PC-3 (cell line): Measurements from ENCODE around the gene NPS. TPM values are rescaled to one million over a fixed set of nuclear protein-coding genes. Genes with fewer than 3 reads are reported as not detected.

Source experiments
- ATAC-seq: fragments of 200-7000 bp; cut with Tn5 transposase; 2 replicates; pipeline ENCODE4 v1.9.1; 2020; ENCODE audit warnings: mild to moderate bottlenecking, moderate library complexity
- BruUV-seq: library from RNA; stranded (reverse); fragments of 400-500 nt; replicated peaks from 2 replicates; lab custom pipeline; 2021; lab: Mats Ljungman, UMichigan
- CTCF ChIA-PET: fragments of 300-600 bp; sonication (Branson Sonifier 250); formaldehyde crosslinking; loops from one replicate; lab custom pipeline; 2022; ENCODE audit warnings: antibody characterized with exemption; lab: Charles Lee
- POLR2A ChIA-PET: fragments of 300-600 bp; sonication (Branson Sonifier 250); formaldehyde crosslinking; loops from one replicate; lab custom pipeline; 2022; ENCODE audit warnings: antibody characterized with exemption; ENCODE audit not compliant: unreplicated experiment; lab: Charles Lee
- DNase-seq: peaks from one replicate; pipeline ENCODE4 v3.0.0-alpha.2; 2015
- H2AFZ ChIP-seq: fragments of 300-600 bp; sonication (generic); 2 replicates; pipeline ENCODE4 v1.6.0; 2016; ENCODE audit warnings: antibody characterized with exemption, low read length
- H3F3A ChIP-seq: fragments of 300-600 bp; sonication (generic); one replicate; pipeline ENCODE4 v1.6.0; 2017; ENCODE audit warnings: antibody characterized with exemption, low read length, control low read depth, mild to moderate bottlenecking; ENCODE audit not compliant: unreplicated experiment
- H3K27ac ChIP-seq: fragments of 300-600 bp; sonication (generic); 2 replicates; pipeline ENCODE4 v1.5.1; 2016; ENCODE audit warnings: mild to moderate bottlenecking, low read length
- H3K27me3 ChIP-seq: fragments of 300-600 bp; sonication (generic); 2 replicates; pipeline ENCODE4 v1.6.1; 2016; ENCODE audit warnings: low read length, mixed read lengths
- H3K36me3 ChIP-seq: fragments of 300-600 bp; sonication (generic); 2 replicates; pipeline ENCODE4 v1.6.1; 2016; ENCODE audit warnings: low read depth, mixed run types, low read length, mixed read lengths
- H3K4me1 ChIP-seq: fragments of 300-600 bp; sonication (generic); 2 replicates; pipeline ENCODE4 v1.5.1; 2016; ENCODE audit warnings: low read length; ENCODE audit not compliant: insufficient read depth
- H3K4me2 ChIP-seq: fragments of 300-600 bp; sonication (generic); 2 replicates; pipeline ENCODE4 v1.6.0; 2016; ENCODE audit warnings: low read length
- H3K4me3 ChIP-seq: fragments of 300-600 bp; sonication (generic); 2 replicates; pipeline ENCODE4 v1.5.1; 2016; ENCODE audit warnings: mild to moderate bottlenecking, low read length, mixed read lengths
- H3K79me2 ChIP-seq: fragments of 300-600 bp; sonication (generic); 2 replicates; pipeline ENCODE4 v1.6.1; 2017; ENCODE audit warnings: low read length, mixed read lengths
- H3K9ac ChIP-seq: fragments of 300-600 bp; sonication (generic); 2 replicates; pipeline ENCODE4 v1.6.0; 2016; ENCODE audit warnings: mild to moderate bottlenecking, low read length
- H3K9me2 ChIP-seq: fragments of 300-600 bp; sonication (generic); replicated peaks from 2 replicates; pipeline ENCODE4 v1.6.1; 2016; ENCODE audit warnings: mixed run types, low read length, mixed read lengths
- H3K9me3 ChIP-seq: fragments of 300-600 bp; sonication (generic); 2 replicates; pipeline ENCODE4 v1.6.1; 2016; ENCODE audit warnings: low read length, mixed read lengths
- H4K20me1 ChIP-seq: fragments of 300-600 bp; sonication (generic); 2 replicates; pipeline ENCODE4 v1.6.1; 2016; ENCODE audit warnings: low read length, mixed read lengths
- EZH2 ChIP-seq: fragments of 300-600 bp; sonication (generic); IDR thresholded peaks from one replicate; pipeline ENCODE4 v1.6.1; 2017; ENCODE audit warnings: antibody characterized with exemption, mild to moderate bottlenecking, low read length; ENCODE audit not compliant: unreplicated experiment
- EZH2phosphoT487 ChIP-seq: fragments of 300-600 bp; sonication (generic); IDR thresholded peaks from 2 replicates; pipeline ENCODE4 v1.6.1; 2018; ENCODE audit warnings: mild to moderate bottlenecking, antibody characterized with exemption, low read length, borderline replicate concordance
- intact Hi-C: fragments of 100-400 bp; cut with micrococcal nuclease; formaldehyde crosslinking; loops from 2 replicates; pipeline ENCODE4 v1.9.0; 2023
- total RNA-seq: library from RNA; depleted of rRNA; stranded (reverse); fragments of >200 nt; gene quantifications from 2 replicates; pipeline ENCODE4 v1.2.3, GENCODE V29; 2014
- TF ChIP-seq, protein P1 (sequence below): fragments of 300-600 bp; sonication (generic); conservative IDR thresholded peaks from 2 replicates; pipeline ENCODE4 v1.5.1; 2017; ENCODE audit warnings: antibody characterized with exemption, low read depth, mild to moderate bottlenecking, low read length

NPS gene
- total RNA-seq, 1 experiment from 2014 or later, result not detected

DNA sequence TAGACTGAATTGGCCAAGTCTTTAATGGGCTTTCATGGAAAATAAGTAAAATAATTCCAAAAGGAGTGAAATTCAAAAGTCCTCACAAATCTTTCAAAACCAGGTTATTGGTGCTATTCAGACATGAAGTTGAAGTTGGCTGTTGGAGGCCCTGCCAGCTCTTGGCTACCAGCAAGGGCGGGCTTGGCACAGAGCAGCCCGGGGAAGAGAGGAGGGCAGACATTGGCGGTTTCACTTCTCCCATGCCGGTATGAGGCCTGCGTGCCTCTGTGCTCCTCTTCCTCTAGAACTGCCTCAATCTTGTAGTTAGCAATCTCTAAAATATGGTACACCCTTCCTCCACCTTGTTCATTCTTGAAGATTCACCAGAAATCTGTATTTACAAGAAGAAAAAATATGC is 16.4 kb upstream of the NPS start:
- H3K27me3 ChIP-seq, result peaks cover 19% of the 10 kb centered on the region
- no peaks in the 10 kb centered on the region for H3F3A ChIP-seq
- CTCF ChIA-PET, result no interaction called here
- H3K9ac ChIP-seq, result no peak overlapping the region
- no peak overlapping the region for H3K4me3 ChIP-seq
- no peak overlapping the region for H3K4me2 ChIP-seq
- no peaks in the 10 kb centered on the region for H3K9me2 ChIP-seq
- intact Hi-C loops, result no loop called here
- TF ChIP-seq, protein P1, sequence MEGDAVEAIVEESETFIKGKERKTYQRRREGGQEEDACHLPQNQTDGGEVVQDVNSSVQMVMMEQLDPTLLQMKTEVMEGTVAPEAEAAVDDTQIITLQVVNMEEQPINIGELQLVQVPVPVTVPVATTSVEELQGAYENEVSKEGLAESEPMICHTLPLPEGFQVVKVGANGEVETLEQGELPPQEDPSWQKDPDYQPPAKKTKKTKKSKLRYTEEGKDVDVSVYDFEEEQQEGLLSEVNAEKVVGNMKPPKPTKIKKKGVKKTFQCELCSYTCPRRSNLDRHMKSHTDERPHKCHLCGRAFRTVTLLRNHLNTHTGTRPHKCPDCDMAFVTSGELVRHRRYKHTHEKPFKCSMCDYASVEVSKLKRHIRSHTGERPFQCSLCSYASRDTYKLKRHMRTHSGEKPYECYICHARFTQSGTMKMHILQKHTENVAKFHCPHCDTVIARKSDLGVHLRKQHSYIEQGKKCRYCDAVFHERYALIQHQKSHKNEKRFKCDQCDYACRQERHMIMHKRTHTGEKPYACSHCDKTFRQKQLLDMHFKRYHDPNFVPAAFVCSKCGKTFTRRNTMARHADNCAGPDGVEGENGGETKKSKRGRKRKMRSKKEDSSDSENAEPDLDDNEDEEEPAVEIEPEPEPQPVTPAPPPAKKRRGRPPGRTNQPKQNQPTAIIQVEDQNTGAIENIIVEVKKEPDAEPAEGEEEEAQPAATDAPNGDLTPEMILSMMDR, result no peak
- TF ChIP-seq EZH2 (no peak), EZH2phosphoT487 (no peak)
- H3K4me1 ChIP-seq, result no peaks in the 10 kb centered on the region
- no peak overlapping the region for H2AFZ ChIP-seq
- no peaks in the 10 kb centered on the region for H4K20me1 ChIP-seq
- ATAC-seq (no peak), DNase-seq (no peak)
- no peaks in the 10 kb centered on the region for H3K9me3 ChIP-seq
- H3K27ac ChIP-seq, result no peak overlapping the region
- BruUV-seq, result no TSS peak
- no peaks in the 10 kb centered on the region for H3K79me2 ChIP-seq
- H3K36me3 ChIP-seq, result no peaks in the 10 kb centered on the region
- POLR2A ChIA-PET, result no interaction called here

DNA sequence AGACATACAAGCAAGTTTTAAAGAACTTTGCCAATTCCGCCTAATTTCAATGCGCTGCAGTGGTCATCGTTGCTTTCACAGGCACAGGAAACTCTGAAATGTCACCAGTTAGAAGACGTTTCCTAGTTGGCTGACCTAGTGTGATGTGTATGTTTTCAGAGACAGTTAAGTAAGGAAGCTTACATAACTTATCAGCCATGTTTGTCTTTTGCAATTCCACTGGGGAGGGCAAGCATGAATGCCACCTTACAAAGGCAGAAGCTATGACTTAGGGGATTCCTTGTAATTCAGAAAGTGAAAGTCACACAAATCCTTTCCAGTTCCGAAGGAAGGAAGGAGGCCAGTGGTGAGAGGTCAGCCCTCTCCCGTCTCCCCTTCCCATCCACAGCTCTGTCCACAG is 15.0 kb upstream of the NPS start:
- BruUV-seq, result no TSS peak
- no peaks in the 10 kb centered on the region for H4K20me1 ChIP-seq
- H3K4me1 ChIP-seq, result no peaks in the 10 kb centered on the region
- no peaks in the 10 kb centered on the region for H3K36me3 ChIP-seq
- DNase-seq, result no peak
- TF ChIP-seq, protein P1, result no peak
- no peak for TF ChIP-seq EZH2
- intact Hi-C loops, result no loop called here
- no peak overlapping the region for H2AFZ ChIP-seq
- no peak for ATAC-seq
- POLR2A ChIA-PET, result no interaction called here
- H3K27ac ChIP-seq, result no peak overlapping the region
- H3F3A ChIP-seq, result no peaks in the 10 kb centered on the region
- H3K9me2 ChIP-seq, result no peaks in the 10 kb centered on the region
- no peaks in the 10 kb centered on the region for H3K9me3 ChIP-seq
- no peak overlapping the region for H3K4me2 ChIP-seq
- no peaks in the 10 kb centered on the region for H3K79me2 ChIP-seq
- H3K9ac ChIP-seq, result no peak overlapping the region
- peaks cover 13% of the 10 kb centered on the region for H3K27me3 ChIP-seq
- no peak overlapping the region for H3K4me3 ChIP-seq
- CTCF ChIA-PET, result no interaction called here

DNA sequence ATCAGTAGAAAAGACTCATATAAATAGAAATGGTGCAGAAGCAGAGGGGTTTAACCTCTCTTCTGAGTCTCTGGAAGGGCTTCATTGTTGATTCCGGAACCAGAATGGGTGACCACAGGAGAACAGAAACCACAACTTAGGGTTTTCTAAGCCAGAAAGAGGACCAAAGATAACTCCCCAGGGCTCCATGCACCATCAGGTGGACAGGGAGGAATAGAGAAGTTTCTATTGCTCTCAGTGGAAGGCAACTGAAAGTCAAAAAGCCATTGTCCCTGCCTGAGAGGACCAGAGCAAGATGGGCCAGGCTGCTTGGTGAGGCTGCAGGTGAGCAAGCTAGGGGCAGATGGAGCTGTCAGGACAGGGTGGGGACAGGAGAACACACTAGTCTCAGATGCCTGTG is 14.6 kb upstream of the NPS start:
- H3F3A ChIP-seq, result no peaks in the 10 kb centered on the region
- no peak overlapping the region for H2AFZ ChIP-seq
- peaks cover 10% of the 10 kb centered on the region; the same call in 1 of the 2 replicates for H3K27me3 ChIP-seq
- intact Hi-C loops, result no loop called here
- H3K4me2 ChIP-seq, result no peak overlapping the region
- H4K20me1 ChIP-seq, result no peaks in the 10 kb centered on the region
- ATAC-seq (no peak), DNase-seq (no peak)
- no peaks in the 10 kb centered on the region for H3K36me3 ChIP-seq
- H3K79me2 ChIP-seq, result no peaks in the 10 kb centered on the region
- H3K9me2 ChIP-seq, result no peaks in the 10 kb centered on the region
- TF ChIP-seq, protein P1, result no peak
- no peak for TF ChIP-seq EZH2phosphoT487
- TF ChIP-seq EZH2, result no peak
- no peak overlapping the region for H3K27ac ChIP-seq
- ChIA-PET POLR2A (no interaction called here), CTCF (no interaction called here)
- BruUV-seq, result no TSS peak
- H3K9ac ChIP-seq, result no peak overlapping the region
- H3K4me1 ChIP-seq, result no peaks in the 10 kb centered on the region
- H3K9me3 ChIP-seq, result no peaks in the 10 kb centered on the region
- H3K4me3 ChIP-seq, result no peak overlapping the region
